HL-60/S4 treated with phorbol 12-myristate 13-acetate at 8.2 ng/mL for 4 days and 3 days (cell line): ENCODE data around the gene CALML6.

Source experiments
- in situ Hi-C: fragments of 300-500 bp; cut with MboI; formaldehyde crosslinking; loops from 2 replicates; pipeline ENCODE4 v1.15.0; 2022; ENCODE audit warnings: low sequenced_read_pairs

CALML6 gene

GRCh38 chr1:1960480-1961196 is 45.6 kb downstream of the CALML6 start:
- in situ Hi-C loops: loop anchor here (10.0 kb wide), 1 partner anchor 84 kb away; no protein-coding TSS in a partner anchor

GRCh38 chr1:1962752-1963151 is 47.7 kb downstream of the CALML6 start:
- in situ Hi-C loops: loop anchor here (10.0 kb wide), 1 partner anchor 82 kb away; no protein-coding TSS in a partner anchor

DNA sequence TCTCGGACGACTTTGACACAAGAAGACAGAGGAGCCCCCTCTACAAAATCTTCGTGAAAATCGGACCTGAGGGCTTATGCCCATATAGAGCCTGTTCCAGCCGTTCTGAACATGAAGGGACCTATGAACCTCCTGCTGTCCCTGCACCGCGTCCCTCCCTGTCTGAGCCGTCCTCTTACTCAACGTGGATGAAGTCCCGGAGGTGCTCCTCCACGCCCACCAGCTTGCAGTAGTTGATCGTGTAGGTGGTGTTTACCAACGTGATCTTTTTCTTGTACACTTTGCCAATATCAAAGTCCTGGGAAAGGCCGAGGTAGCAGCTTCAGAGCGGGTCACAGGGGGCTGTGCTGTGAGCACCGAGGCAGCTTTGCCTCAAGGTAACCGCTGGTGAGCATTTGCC is 48.5 kb downstream of the CALML6 start:
- in situ Hi-C loops: loop anchor here (10.0 kb wide), 1 partner anchor 81 kb away; no protein-coding TSS in a partner anchor

DNA sequence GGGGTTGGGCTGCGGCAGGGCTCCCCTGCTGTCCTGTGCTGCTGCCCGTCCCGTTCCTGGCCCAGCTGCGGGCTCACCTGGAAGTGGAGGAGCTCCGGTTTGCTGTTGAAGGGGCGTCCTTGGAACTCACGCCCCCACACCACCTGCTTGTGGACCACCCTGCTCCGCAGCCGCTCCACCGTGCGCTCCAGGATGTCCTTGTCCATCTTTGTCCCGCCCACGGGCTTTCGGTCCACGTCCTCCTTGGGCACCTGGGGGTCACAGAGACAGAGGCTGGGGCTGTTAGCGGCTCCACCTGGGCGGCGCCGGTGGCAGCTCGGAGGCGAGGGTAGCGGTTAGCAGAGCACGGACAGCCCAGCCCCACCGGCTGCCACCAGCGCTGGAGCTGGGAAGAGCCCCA is 49.8 kb downstream of the CALML6 start:
- in situ Hi-C loops: loop anchor here (10.0 kb wide), 1 partner anchor 80 kb away; no protein-coding TSS in a partner anchor

GRCh38 chr1:1965546-1965945 is 50.5 kb downstream of the CALML6 start:
- in situ Hi-C loops: loop anchor here (10.0 kb wide), 1 partner anchor 79 kb away; no protein-coding TSS in a partner anchor

DNA sequence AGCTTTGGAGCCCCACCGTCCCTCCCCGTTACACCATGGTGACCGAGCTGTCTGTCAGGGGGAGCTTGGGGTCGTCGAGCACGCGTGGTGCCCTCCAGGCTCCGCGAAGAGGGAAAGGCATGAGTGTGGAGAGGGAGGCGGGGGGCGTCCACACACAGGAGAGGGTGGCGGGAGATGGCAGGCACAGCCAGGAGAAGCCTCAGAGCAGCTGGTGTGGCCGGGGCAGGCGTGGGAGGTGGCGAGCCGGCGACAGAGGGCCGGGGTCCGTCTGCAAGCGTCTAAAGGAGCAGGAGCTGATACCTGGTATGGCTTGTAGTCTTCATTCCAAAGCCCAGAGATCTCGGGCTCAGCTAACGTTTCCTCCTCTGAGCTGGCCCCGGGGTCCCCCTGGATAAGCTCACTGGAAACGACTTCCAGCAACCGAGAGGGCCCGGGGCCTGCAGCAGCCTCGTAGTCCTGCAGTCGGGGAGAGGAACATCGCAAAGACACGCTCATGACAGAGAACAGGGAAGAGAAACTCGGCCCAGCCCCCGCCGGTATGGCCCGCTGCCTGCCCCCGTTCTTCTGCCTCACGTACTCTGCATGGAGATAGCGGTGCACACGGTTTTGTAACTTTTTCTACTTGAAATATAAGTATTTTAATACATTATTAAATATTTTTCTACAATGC is 51.1 kb downstream of the CALML6 start:
- in situ Hi-C loops: loop anchor here (10.0 kb wide), 1 partner anchor 79 kb away; no protein-coding TSS in a partner anchor
